ENCODE measurements around the gene PLEKHG4. TPM values are rescaled to one million over a fixed set of nuclear protein-coding genes. Genes with fewer than 3 reads are reported as not detected.

The PLEKHG4 gene
- polyA plus RNA-seq, 2 of the 4 experiments (the other 2 are of a cell fraction), result 10.0 to 15.9 TPM

GRCh38 chr16:67242138-67242730 is 37.1 kb upstream of the PLEKHG4 start:
- ATAC-seq (no peak), DNase-seq (ENCODE audit: low read depth in 1 of 2, low spot score in 1 of 2) (no peak), FAIRE-seq (no peak)
- H3K4me3 ChIP-seq, result no peak overlapping the region
- 96% methylated on average over 3 of the region's 4 CpGs for WGBS (ENCODE audit: missing lambda C conversion rate)
- H3K4me1 ChIP-seq, result peaks cover 59% of the 10 kb centered on the region
- peak overlapping the region; percentile 91 to 97 for H3K27ac ChIP-seq
- TF ChIP-seq NR3C1 (IDR thresholded peaks at IDR 0.05) (no peak), POLR2A (IDR thresholded peaks at IDR 0.05; ENCODE audit: low read length) (no peak), MAFK (IDR thresholded peaks at IDR 0.05; ENCODE audit: partially characterized antibody) (no peak), JUNB (IDR thresholded peaks at IDR 0.05) (no peak), MAZ (IDR thresholded peaks at IDR 0.05; ENCODE audit: borderline replicate concordance, low read depth, low read length) (no peak), ZSCAN20 (CRISPR knock-in tag; IDR thresholded peaks at IDR 0.05) (no peak), PHF8 (IDR thresholded peaks at IDR 0.05; ENCODE audit: borderline replicate concordance, low read depth) (no peak), POLR2AphosphoS2 (conservative IDR thresholded peaks at IDR 0.05; ENCODE audit: low read length) (no peak), KDM5A (IDR thresholded peaks at IDR 0.05) (no peak), JUN (IDR thresholded peaks at IDR 0.05) (no peak), FOXS1 (CRISPR knock-in tag; IDR thresholded peaks at IDR 0.05) (no peak), CHD4 (IDR thresholded peaks at IDR 0.05; ENCODE audit: borderline replicate concordance) (no peak), HES2 (IDR thresholded peaks at IDR 0.05) (no peak), CHD2 (IDR thresholded peaks at IDR 0.05; ENCODE audit: low read length, partially characterized antibody) (no peak), ESRRA (IDR thresholded peaks at IDR 0.05; ENCODE audit: borderline replicate concordance, low read length) (no peak), PBX3 (IDR thresholded peaks at IDR 0.05) (no peak), HOXA7 (CRISPR knock-in tag; IDR thresholded peaks at IDR 0.05) (no peak)
- POLR2A ChIA-PET, result interaction anchor here (1.4 kb wide), 1 partner anchor 11 kb away, joined by 6 read pairs; no protein-coding TSS in a partner anchor
- CTCF ChIA-PET, result interaction anchor here (0.9 to 9.7 kb wide), 7 partner anchors 9 to 288 kb away, joined by 3 to 138 read pairs (median 3); partner anchors contain the start of gene TMEM208
- H3K9me3 ChIP-seq, result no peaks in the 10 kb centered on the region
- peak overlapping the region; percentile 57 for H3K4me2 ChIP-seq

GRCh38 chr16:67243481-67243880 is 35.9 kb upstream of the PLEKHG4 start:
- Histone ChIP-seq H3K27ac (peak overlapping the region; percentile 91 to 98), H3K4me2 (peak overlapping the region; percentile 97), H3K9me3 (no peaks in the 10 kb centered on the region), H3K4me1 (peaks cover 66% of the 10 kb centered on the region), H3K4me3 (no peak overlapping the region)
- ATAC-seq (no peak), FAIRE-seq (no peak), DNase-seq (ENCODE audit: low read depth in 1 of 2, low spot score in 1 of 2) (no peak)
- ChIA-PET POLR2A (interaction anchor here (1.0 to 2.0 kb wide), 2 partner anchors 16 to 70 kb away, joined by 3 to 12 read pairs; partner anchors contain the start of gene TMEM208), CTCF (interaction anchor here (0.5 to 9.7 kb wide), 8 partner anchors 10 to 265 kb away, joined by 3 to 138 read pairs (median 4); partner anchors contain the start of gene TMEM208)
- no peak for TF ChIP-seq CEBPB (IDR thresholded peaks at IDR 0.05)
- TF ChIP-seq HEYL (CRISPR knock-in tag; IDR thresholded peaks at IDR 0.05), result no peak
- no peak for TF ChIP-seq POLR2AphosphoS2 (conservative IDR thresholded peaks at IDR 0.05; ENCODE audit: low read length)
- TF ChIP-seq RNF2 (IDR thresholded peaks at IDR 0.05; ENCODE audit: borderline replicate concordance, low read depth), result no peak
- no peak; a peak in 1 of 5 replicates for TF ChIP-seq EP300 (IDR thresholded peaks at IDR 0.05)
- TF ChIP-seq FOSB (CRISPR knock-in tag; IDR thresholded peaks at IDR 0.05), result no peak
- no peak for TF ChIP-seq CTCF (IDR thresholded peaks at IDR 0.05)
- 91% methylated on average over 4 of the region's 4 CpGs for WGBS (ENCODE audit: missing lambda C conversion rate)

Measured in A549 (cell line).